KOPT-K1 (cell line): ENCODE measurements around the gene CHKA.
A peak's percentile ranks its signal among the peaks of the same experiment; 100 is the strongest.

Experiments used
- H3K27ac ChIP-seq: fragments of 200-600 bp; sonication (generic); 2 replicates; pipeline ENCODE4 v1.5.1; 2016; ENCODE audit warnings: antibody characterized with exemption, mild to moderate bottlenecking, low read depth, low read length; ENCODE audit not compliant: poor library complexity, severe bottlenecking
- H3K36me3 ChIP-seq: fragments of 200-600 bp; sonication (generic); 2 replicates; pipeline ENCODE4 v1.5.1; 2017; ENCODE audit warnings: antibody characterized with exemption, mild to moderate bottlenecking, low read length, moderate library complexity; ENCODE audit not compliant: insufficient read depth
- H3K9me3 ChIP-seq: fragments of 200-600 bp; sonication (generic); 2 replicates; pipeline ENCODE4 v1.5.1; 2017; ENCODE audit warnings: antibody characterized with exemption, low read length, mild to moderate bottlenecking; ENCODE audit not compliant: insufficient read depth, poor library complexity, severe bottlenecking

Gene CHKA

GRCh38 chr11:68135161-68135560, 14.0 kb upstream of the CHKA start:
- no peak overlapping the region for H3K27ac ChIP-seq
- no peaks in the 10 kb centered on the region for H3K36me3 ChIP-seq
- H3K9me3 ChIP-seq = peaks cover 40% of the 10 kb centered on the region

GRCh38 chr11:68133761-68134160, 12.6 kb upstream of the CHKA start:
- peaks cover 40% of the 10 kb centered on the region for H3K9me3 ChIP-seq
- no peaks in the 10 kb centered on the region for H3K36me3 ChIP-seq
- H3K27ac ChIP-seq = no peak overlapping the region

- Histone ChIP-seq H3K27ac (no peak overlapping the region), H3K36me3 (no peaks in the 10 kb centered on the region), H3K9me3 (peaks cover 36% of the 10 kb centered on the region)
These were observed 8.9 kb upstream of the CHKA start for GRCh38 chr11:68130121-68130520.

GRCh38 chr11:68128682-68129327, 7.6 kb upstream of the CHKA start:
- peaks cover 29% of the 10 kb centered on the region for H3K9me3 ChIP-seq
- H3K36me3 ChIP-seq = no peaks in the 10 kb centered on the region
- H3K27ac ChIP-seq = no peak overlapping the region

- no peaks in the 10 kb centered on the region for H3K36me3 ChIP-seq
- no peak overlapping the region for H3K27ac ChIP-seq
These were observed 6.8 kb upstream of the CHKA start for GRCh38 chr11:68127714-68128681.

GRCh38 chr11:68125164-68125563, 4.0 kb upstream of the CHKA start:
- Histone ChIP-seq H3K9me3 (no peaks in the 10 kb centered on the region), H3K27ac (no peak overlapping the region), H3K36me3 (no peaks in the 10 kb centered on the region)

More at GRCh38 chr11:68127714-68128681, 6.8 kb upstream of the CHKA start:
- peaks cover 21% of the 10 kb centered on the region for H3K9me3 ChIP-seq

GRCh38 chr11:68122936-68123539, 1.9 kb upstream of the CHKA start:
- Histone ChIP-seq H3K36me3 (peaks cover 7% of the 10 kb centered on the region), H3K9me3 (no peaks in the 10 kb centered on the region), H3K27ac (no peak overlapping the region)

GRCh38 chr11:68120273-68121066, 718 bp downstream of the CHKA start:
- Histone ChIP-seq H3K36me3 (peaks cover 18% of the 10 kb centered on the region), H3K9me3 (no peaks in the 10 kb centered on the region), H3K27ac (peak overlapping the region; percentile 61)

GRCh38 chr11:68118706-68119448, 2.3 kb downstream of the CHKA start:
- Histone ChIP-seq H3K36me3 (peaks cover 18% of the 10 kb centered on the region), H3K9me3 (no peaks in the 10 kb centered on the region), H3K27ac (no peak overlapping the region)

- Histone ChIP-seq H3K9me3 (no peaks in the 10 kb centered on the region), H3K36me3 (peaks cover 18% of the 10 kb centered on the region), H3K27ac (no peak overlapping the region)
These were observed 3.2 kb downstream of the CHKA start for GRCh38 chr11:68117853-68118470.

- no peaks in the 10 kb centered on the region for H3K9me3 ChIP-seq
These were observed 4.2 kb downstream of the CHKA start for GRCh38 chr11:68116974-68117373.

GRCh38 chr11:68116126-68116525, 5.1 kb downstream of the CHKA start:
- H3K36me3 ChIP-seq = peaks cover 18% of the 10 kb centered on the region
- H3K27ac ChIP-seq = no peak overlapping the region
- H3K9me3 ChIP-seq = no peaks in the 10 kb centered on the region

More at GRCh38 chr11:68116974-68117373, 4.2 kb downstream of the CHKA start:
- Histone ChIP-seq H3K27ac (no peak overlapping the region), H3K36me3 (peaks cover 18% of the 10 kb centered on the region)

- no peaks in the 10 kb centered on the region for H3K9me3 ChIP-seq
- peaks cover 18% of the 10 kb centered on the region for H3K36me3 ChIP-seq
- H3K27ac ChIP-seq = no peak overlapping the region
These were observed 5.9 kb downstream of the CHKA start for GRCh38 chr11:68115285-68115684.

- H3K9me3 ChIP-seq = no peaks in the 10 kb centered on the region
- H3K27ac ChIP-seq = no peak overlapping the region
- peaks cover 18% of the 10 kb centered on the region for H3K36me3 ChIP-seq
These were observed 7.2 kb downstream of the CHKA start for GRCh38 chr11:68113986-68114385.
